ENCODE measurements around the gene SYF2.
A peak's percentile ranks its signal among the peaks of the same experiment; 100 is the strongest.
"Not testable (repeated sequence)": the region's sequence is repeated elsewhere in the genome, so short reads cannot be mapped to it uniquely, and the experiment has no call there.

SYF2 gene
- total RNA-seq = 96.5 to 108 reads per million in 2 experiments

DNA sequence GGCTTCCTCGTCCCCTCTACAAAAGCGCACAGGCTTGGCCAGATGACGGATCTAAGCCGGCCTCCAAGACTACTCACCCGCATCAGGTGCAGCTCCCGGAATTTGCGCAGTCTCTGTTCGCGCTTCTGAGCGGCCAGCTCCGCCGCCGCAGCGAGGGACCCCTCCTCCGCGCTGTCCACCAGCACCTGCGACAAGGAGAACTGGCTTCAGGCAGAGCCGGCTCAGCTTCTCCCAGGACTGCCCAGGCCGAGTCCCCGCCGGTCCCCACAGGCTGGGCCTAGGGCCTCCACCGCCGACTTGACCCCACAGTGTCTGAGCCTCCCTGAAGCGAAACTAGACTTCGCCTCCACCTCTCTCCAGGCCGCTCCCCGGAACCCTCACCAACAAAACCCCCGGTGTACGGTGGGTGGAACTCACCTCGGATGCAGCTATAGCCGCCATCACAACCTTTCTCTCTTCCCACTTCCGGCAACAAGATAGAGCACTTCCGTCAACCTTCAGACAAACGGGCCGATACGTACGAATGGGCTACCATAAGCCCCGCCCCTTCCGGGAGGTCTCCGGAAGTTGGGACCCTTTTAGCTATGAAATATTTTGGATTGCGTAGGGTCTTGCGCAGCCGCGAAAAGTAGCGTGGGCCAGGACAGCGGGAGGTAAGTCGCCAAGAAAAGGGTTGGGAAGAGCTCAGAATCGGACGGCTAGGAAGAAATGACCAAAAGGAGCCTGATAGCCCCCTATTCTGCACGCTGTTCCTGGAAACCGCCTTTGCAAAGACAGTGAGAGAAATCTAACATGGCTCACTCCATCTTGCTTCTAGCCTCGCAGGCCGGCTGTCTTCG, at the start of gene SYF2:
Gene SYF2, minus strand, starts transcription at position 476 of the 839 bp plus-strand sequence. Its CDS starts 35 bp downstream, at position 441.
- peak; percentile 81 for DNase-seq (ENCODE audit: low read depth)

GRCh38 chr1:25279693-25280111, 47.4 kb upstream of the SYF2 start:
- DNase-seq (ENCODE audit: low read depth) = not testable (repeated sequence)

GRCh38 chr1:25278790-25279189, 46.5 kb upstream of the SYF2 start:
- DNase-seq (ENCODE audit: low read depth) = not testable (repeated sequence)

- DNase-seq (ENCODE audit: low read depth) = not testable (repeated sequence)
These were observed 46.1 kb upstream of the SYF2 start for GRCh38 chr1:25278358-25278757.

GRCh38 chr1:25277295-25277694, 45.0 kb upstream of the SYF2 start:
- DNase-seq (ENCODE audit: low read depth) = not testable (repeated sequence)

GRCh38 chr1:25275648-25276047, 43.3 kb upstream of the SYF2 start:
- DNase-seq (ENCODE audit: low read depth) = not testable (repeated sequence)

DNA sequence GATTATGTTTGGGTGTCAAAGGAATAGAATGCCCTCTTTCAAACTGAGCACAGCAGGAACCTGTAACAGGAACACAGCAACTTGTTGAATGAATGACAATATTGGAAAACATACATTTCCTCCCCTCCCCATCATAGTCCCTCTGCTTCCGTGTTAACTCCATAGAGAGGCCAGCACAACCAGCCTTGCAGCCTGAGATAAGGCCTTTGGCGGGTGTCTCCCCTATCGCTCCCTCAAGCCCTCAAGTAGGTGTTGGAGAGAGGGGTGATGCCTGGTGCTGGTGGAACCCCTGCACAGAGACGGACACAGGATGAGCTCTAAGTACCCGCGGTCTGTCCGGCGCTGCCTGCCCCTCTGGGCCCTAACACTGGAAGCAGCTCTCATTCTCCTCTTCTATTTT, 39.9 kb upstream of the SYF2 start, which contains the start of gene RHD:
Gene RHD, plus strand, starts transcription at position 272 of the 400 bp plus-strand sequence. Its CDS starts 39 bp downstream, at position 311.
- not testable (repeated sequence) for DNase-seq (ENCODE audit: low read depth)

- DNase-seq (ENCODE audit: low read depth) = not testable (repeated sequence)
These were observed 36.0 kb upstream of the SYF2 start for GRCh38 chr1:25268143-25268760.

DNA sequence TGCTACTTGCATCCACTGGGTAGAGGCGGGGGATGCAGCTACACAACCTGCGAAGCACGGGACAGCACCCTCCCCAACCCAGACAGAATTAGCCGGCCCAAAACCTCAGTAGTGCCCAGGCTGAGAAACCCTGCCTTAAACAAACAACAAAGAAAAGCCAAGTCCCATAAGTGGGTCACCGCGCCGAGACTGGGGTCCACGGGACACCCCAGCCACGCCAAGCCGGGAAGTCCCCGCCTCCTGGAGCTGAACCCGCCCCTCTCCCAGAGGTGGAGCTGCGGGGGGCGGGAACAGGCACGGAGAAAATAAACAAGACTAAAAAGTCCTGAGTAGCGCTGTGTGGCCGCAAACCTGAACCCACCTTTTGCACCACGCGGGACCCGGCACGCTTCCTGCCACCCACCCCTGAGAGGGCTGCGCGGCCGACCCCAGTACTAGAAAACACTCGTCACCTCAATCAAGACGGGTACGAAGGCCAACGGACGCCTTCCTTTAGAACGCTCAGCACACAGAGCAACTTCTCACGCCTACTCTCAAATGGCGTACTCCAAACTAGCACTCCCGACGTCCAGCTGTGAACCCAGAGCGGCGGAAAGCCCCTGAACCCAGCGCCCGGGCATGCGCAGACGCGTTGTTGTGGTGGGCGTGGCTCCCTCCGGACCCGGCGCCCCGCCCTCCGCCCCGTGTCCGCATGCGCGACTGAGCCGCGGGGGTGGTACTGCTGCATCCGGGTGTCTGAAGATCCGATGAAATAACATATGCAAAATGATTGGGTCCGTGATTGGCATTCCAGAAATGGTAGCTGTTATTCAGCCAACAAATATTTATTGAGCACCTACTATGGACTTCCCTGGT, 35.2 kb upstream of the SYF2 start:
- peak; percentile 90 for DNase-seq (ENCODE audit: low read depth)

GRCh38 chr1:25266554-25267287, 34.4 kb upstream of the SYF2 start:
- DNase-seq (ENCODE audit: low read depth) = not testable (repeated sequence)

DNA sequence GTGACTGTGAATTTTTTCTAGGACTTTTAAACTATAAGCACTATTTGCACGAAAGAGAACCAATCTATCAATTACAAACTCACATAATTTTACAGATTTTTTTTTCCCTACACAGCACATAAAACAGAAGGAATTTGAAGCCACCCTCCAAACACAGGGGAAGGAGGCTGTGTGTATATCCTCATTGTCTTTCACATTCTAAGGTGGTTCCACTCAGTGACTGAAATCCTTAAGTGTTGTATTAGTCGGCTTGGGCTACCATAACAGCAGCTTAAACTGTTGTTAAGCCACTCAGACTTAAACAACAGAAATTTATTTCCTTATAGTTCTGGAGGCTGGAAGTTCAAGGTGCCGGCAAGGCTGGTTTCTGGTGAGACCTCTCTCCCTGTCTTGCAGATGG, 28.0 kb upstream of the SYF2 start:
- DNase-seq (ENCODE audit: low read depth) = not testable (repeated sequence)

GRCh38 chr1:25259813-25260212, 27.5 kb upstream of the SYF2 start:
- DNase-seq (ENCODE audit: low read depth) = not testable (repeated sequence)

- no peak for DNase-seq (ENCODE audit: low read depth)
These were observed 24.9 kb upstream of the SYF2 start for GRCh38 chr1:25257196-25257595.

- DNase-seq (ENCODE audit: low read depth) = no peak
These were observed 24.3 kb upstream of the SYF2 start for GRCh38 chr1:25256578-25256965.

DNA sequence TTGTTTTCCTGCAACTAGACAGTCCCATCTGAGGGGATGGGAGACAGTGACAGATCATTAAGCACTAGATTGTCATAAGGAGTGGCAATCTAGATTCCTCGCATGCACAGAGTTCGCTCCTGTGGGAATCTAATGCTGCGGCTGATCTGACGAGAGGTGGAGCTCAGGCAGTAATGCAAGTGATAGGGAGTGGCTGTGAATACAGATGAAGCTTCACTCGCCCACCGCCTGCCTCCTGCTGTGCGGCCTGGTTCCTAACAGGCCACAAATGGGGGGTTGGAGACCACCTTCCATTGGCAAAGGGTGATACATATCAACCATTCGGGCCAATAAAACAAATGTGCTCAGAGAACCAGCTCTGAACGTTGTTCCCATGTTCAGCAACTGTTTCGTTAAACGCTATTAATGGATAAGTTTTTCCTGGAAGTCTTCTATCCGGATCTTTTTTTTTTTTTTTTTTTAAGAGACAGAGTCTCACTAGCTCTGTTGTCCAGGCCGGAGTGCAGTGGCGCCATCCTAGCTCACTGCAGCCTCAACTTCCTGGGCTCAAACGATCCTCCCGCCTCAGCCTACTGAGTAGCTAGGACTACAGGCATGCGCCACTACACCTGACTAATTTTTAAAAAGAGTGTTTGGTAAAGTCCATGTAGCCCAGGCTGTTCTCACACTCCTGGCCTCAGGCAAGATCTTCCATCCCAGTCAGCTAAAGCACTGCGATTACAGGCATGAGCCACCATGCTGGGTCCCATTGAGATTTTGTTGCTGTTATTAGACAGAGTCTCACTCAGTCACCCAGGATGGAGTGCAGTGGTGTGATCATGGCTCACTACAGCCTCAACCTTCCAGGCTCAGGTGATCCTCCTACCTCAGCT, 23.6 kb upstream of the SYF2 start:
- DNase-seq (ENCODE audit: low read depth) = no peak

GRCh38 chr1:25253911-25254310, 21.6 kb upstream of the SYF2 start:
- no peak for DNase-seq (ENCODE audit: low read depth)

DNA sequence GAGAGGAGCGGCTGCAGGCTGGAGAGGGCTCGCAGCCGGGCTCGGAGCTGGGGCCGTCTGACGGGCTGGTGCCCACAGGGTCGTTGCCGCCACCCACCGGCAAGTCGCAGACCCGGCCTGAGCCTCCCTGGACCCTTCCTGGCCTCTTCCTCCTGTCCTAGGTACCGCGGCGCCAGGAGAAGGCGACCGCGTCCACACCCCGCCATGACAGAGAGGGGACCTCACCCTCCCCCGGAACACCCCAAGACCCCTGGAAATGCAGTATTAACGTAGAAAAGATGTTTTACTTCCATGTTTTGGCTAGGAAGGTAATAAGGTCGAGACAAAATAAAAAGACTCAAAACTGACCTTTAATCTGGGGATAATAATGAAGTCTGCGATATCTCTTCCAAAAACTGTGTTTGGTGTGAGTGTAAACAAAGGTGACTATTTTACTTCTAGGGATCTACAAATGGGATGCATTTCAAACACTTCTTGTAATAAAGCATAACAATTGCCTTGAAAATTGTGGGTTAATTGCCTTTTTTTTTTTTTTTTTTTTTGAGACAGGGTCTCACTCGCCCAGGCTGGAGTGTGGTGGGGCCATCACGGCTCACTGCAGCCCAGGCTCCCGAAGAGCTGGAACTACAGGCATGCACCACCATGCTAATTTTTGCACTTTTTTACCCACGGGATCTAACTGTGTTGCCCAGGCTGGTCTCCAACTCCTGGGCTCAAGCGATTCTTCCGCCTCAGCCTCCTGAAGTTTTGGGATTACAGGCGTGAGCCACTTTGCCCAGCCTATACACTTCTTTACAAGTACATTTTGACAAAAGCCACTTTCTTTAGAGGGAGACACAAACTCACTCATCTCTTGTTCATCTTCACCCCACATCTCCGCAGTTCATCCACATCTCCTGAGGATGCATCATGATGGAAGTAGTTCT, 15.8 kb upstream of the SYF2 start:
- DNase-seq (ENCODE audit: low read depth) = no peak

GRCh38 chr1:25247024-25247828, 14.9 kb upstream of the SYF2 start, which contains the start of gene RSRP1:
Gene RSRP1, minus strand, starts transcription at chr1:25247454. Its CDS starts 491 bp downstream, at chr1:25246963.
- peak; percentile 100 for DNase-seq (ENCODE audit: low read depth)

Measured in T follicular helper cell (primary cell).